ENCODE measurements around the gene ARFIP1. TPM values are rescaled to one million over a fixed set of nuclear protein-coding genes. Genes with fewer than 3 reads are reported as not detected.

Gene ARFIP1
- polyA plus RNA-seq, 4 donors = 24.6 to 37.8 (median 31.2) TPM

DNA sequence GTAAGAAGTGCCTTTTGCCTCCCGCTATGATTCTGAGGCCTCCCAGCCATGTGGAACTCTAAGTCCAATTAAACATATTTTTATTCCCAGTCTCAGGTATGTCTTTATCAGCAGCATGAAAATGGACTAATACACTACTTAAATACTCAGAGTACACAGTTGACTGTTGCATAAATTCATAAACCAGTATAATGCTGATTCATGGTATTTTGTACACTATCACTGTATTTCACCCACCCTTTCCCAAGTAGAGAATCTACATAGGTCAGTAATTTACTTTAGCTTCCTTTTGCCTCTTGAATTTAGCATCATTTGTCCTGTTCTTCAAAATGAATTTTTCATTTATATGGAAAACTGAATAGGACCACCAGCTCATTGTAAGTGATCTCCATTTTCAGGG lies 98.1 kb downstream of the ARFIP1 start:
- Histone ChIP-seq H3K4me3 (ENCODE audit: low read depth in 1 of 3, low read length in 3 of 3) (no peak overlapping the region), H3K27ac (ENCODE audit: low read depth in 1 of 3, low read length in 2 of 3) (no peak overlapping the region), H3K27me3 (ENCODE audit: control insufficient read depth in 3 of 3, insufficient read depth in 3 of 3, low read length in 3 of 3) (no peaks in the 10 kb centered on the region), H3K9me3 (ENCODE audit: control insufficient read depth in 2 of 2, insufficient read depth in 1 of 2, low read depth in 1 of 2, low read length in 1 of 2) (peaks cover 0 to 13% of the 10 kb centered on the region in 2 donors), H3K36me3 (ENCODE audit: control insufficient read depth in 3 of 3, insufficient read depth in 2 of 3, low read depth in 1 of 3, low read length in 3 of 3) (peaks cover 8 to 14% (median 11%) of the 10 kb centered on the region in 3 donors), H3K4me1 (ENCODE audit: control insufficient read depth in 3 of 3, insufficient read depth in 2 of 3, low read depth in 1 of 3, low read length in 2 of 3) (no peaks in the 10 kb centered on the region)
- WGBS, 3 donors = 100% methylated on average over 1 of the region's 1 CpG
- FAIRE-seq (no peak), DNase-seq (no peak)

GRCh38 chr4:152880263-152880662 lies 100.5 kb downstream of the ARFIP1 start:
- H3K27me3 ChIP-seq (ENCODE audit: control insufficient read depth in 3 of 3, insufficient read depth in 3 of 3, low read length in 3 of 3) = no peaks in the 10 kb centered on the region
- H3K4me3 ChIP-seq (ENCODE audit: low read depth in 1 of 3, low read length in 3 of 3) = no peak overlapping the region
- WGBS, 3 donors = 88 to 95% (median 91%) methylated on average over 2 of the region's 2 CpGs
- DNase-seq (no peak), FAIRE-seq (no peak)
- peaks cover 0 to 13% of the 10 kb centered on the region in 2 donors for H3K9me3 ChIP-seq (ENCODE audit: control insufficient read depth in 2 of 2, insufficient read depth in 1 of 2, low read depth in 1 of 2, low read length in 1 of 2)
- H3K36me3 ChIP-seq (ENCODE audit: control insufficient read depth in 3 of 3, insufficient read depth in 2 of 3, low read depth in 1 of 3, low read length in 3 of 3) = peaks cover 5 to 11% (median 6%) of the 10 kb centered on the region in 3 donors
- no peak overlapping the region for H3K27ac ChIP-seq (ENCODE audit: low read depth in 1 of 3, low read length in 2 of 3)
- H3K4me1 ChIP-seq (ENCODE audit: control insufficient read depth in 3 of 3, insufficient read depth in 2 of 3, low read depth in 1 of 3, low read length in 2 of 3) = no peaks in the 10 kb centered on the region

DNA sequence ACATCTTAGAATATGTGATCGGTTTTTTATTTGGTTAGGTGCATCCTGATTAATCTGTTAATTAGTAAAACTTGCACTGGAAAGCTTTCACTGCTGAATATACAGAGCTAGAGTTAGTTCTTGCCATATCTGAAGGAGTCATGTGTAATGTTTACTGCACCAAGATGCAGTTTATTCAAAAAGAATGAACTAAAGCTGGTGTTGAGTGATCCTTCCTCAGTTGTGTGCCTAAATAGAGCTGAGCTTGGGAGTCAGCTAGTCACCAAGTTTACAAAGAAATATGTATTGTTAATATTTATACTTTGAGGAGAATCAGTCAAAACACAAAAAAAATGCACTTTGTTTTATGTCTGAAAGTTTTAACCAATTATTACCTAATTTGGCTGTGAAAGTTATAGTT lies 102.2 kb downstream of the ARFIP1 start:
- Histone ChIP-seq H3K27ac (ENCODE audit: low read depth in 1 of 3, low read length in 2 of 3) (no peak overlapping the region), H3K9me3 (ENCODE audit: control insufficient read depth in 2 of 2, insufficient read depth in 1 of 2, low read depth in 1 of 2, low read length in 1 of 2) (peaks cover 0 to 6% of the 10 kb centered on the region in 2 donors), H3K4me1 (ENCODE audit: control insufficient read depth in 3 of 3, insufficient read depth in 2 of 3, low read depth in 1 of 3, low read length in 2 of 3) (no peaks in the 10 kb centered on the region), H3K27me3 (ENCODE audit: control insufficient read depth in 3 of 3, insufficient read depth in 3 of 3, low read length in 3 of 3) (no peaks in the 10 kb centered on the region), H3K36me3 (ENCODE audit: control insufficient read depth in 3 of 3, insufficient read depth in 2 of 3, low read depth in 1 of 3, low read length in 3 of 3) (peaks cover 3 to 6% (median 6%) of the 10 kb centered on the region in 3 donors), H3K4me3 (ENCODE audit: low read depth in 1 of 3, low read length in 3 of 3) (no peak overlapping the region)
- 90 to 97% (median 95%) methylated on average over 1 of the region's 1 CpG for WGBS, 3 donors
- DNase-seq = no peak
- FAIRE-seq = no peak

DNA sequence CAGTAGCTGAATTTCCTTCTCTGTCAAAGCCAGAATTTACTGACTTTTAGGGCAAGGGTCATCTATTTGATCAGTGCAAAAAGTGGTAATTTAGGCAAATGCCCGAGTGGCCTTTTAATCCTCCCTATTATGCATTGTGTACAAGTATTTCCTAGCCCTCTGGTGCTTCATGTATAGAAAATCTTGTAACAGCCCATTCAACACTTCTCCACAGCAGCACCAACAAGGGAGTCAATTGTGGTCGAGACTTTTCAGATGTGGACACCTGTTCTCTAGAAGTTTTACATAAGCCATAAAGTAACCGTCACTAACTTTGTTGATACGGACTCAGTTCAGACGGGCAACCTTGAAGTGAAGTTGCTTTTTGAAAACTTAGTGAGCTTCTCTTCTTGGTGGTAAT lies 105.4 kb downstream of the ARFIP1 start:
- FAIRE-seq = no peak
- 19 to 65% (median 47%) methylated on average over 5 of the region's 5 CpGs for WGBS, 3 donors

DNA sequence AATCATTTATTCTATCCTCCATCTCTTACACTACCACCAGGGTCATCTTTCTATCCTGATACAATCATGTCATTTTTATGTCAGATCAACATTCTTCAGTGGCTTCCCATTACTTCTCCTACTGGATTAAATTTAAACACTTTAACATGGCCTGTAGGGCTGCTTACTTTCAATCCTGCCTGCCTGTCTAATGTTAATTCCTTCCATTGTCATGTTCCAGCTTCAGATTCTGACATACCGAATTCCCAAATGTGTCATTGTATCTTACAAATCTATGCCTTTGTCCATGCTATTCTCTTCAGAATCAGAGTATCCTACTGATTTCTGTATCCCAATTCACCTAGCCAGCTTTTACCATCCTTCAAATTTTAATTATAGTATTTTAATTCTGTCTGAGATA lies 106.4 kb downstream of the ARFIP1 start:
- Histone ChIP-seq H3K9me3 (ENCODE audit: control insufficient read depth in 2 of 2, insufficient read depth in 1 of 2, low read depth in 1 of 2, low read length in 1 of 2) (no peaks in the 10 kb centered on the region), H3K27ac (ENCODE audit: low read depth in 1 of 3, low read length in 2 of 3) (no peak overlapping the region), H3K27me3 (ENCODE audit: control insufficient read depth in 3 of 3, insufficient read depth in 3 of 3, low read length in 3 of 3) (no peaks in the 10 kb centered on the region), H3K4me1 (ENCODE audit: control insufficient read depth in 3 of 3, insufficient read depth in 2 of 3, low read depth in 1 of 3, low read length in 2 of 3) (no peaks in the 10 kb centered on the region), H3K36me3 (ENCODE audit: control insufficient read depth in 3 of 3, insufficient read depth in 2 of 3, low read depth in 1 of 3, low read length in 3 of 3) (peaks cover 2 to 7% (median 3%) of the 10 kb centered on the region in 3 donors), H3K4me3 (ENCODE audit: low read depth in 1 of 3, low read length in 3 of 3) (no peak overlapping the region)
- DNase-seq (no peak), FAIRE-seq (no peak)
- WGBS, 3 donors = 97 to 100% (median 98%) methylated on average over 1 of the region's 1 CpG

More for the DNA sequence above, 105.4 kb downstream of the ARFIP1 start:
- Histone ChIP-seq H3K27ac (ENCODE audit: low read depth in 1 of 3, low read length in 2 of 3) (no peak overlapping the region), H3K4me1 (ENCODE audit: control insufficient read depth in 3 of 3, insufficient read depth in 2 of 3, low read depth in 1 of 3, low read length in 2 of 3) (no peaks in the 10 kb centered on the region), H3K4me3 (ENCODE audit: low read depth in 1 of 3, low read length in 3 of 3) (no peak overlapping the region), H3K9me3 (ENCODE audit: control insufficient read depth in 2 of 2, insufficient read depth in 1 of 2, low read depth in 1 of 2, low read length in 1 of 2) (no peaks in the 10 kb centered on the region), H3K27me3 (ENCODE audit: control insufficient read depth in 3 of 3, insufficient read depth in 3 of 3, low read length in 3 of 3) (no peaks in the 10 kb centered on the region), H3K36me3 (ENCODE audit: control insufficient read depth in 3 of 3, insufficient read depth in 2 of 3, low read depth in 1 of 3, low read length in 3 of 3) (peaks cover 0 to 7% (median 3%) of the 10 kb centered on the region in 3 donors)
- DNase-seq = peak; percentile 8 to 22

- FAIRE-seq (peak; percentile 68), DNase-seq (no peak)
- Histone ChIP-seq H3K27ac (ENCODE audit: low read depth in 1 of 3, low read length in 2 of 3) (no peak overlapping the region), H3K27me3 (ENCODE audit: control insufficient read depth in 3 of 3, insufficient read depth in 3 of 3, low read length in 3 of 3) (no peaks in the 10 kb centered on the region), H3K4me1 (ENCODE audit: control insufficient read depth in 3 of 3, insufficient read depth in 2 of 3, low read depth in 1 of 3, low read length in 2 of 3) (peaks cover 0 to 4% (median 0%) of the 10 kb centered on the region in 3 donors), H3K4me3 (ENCODE audit: low read depth in 1 of 3, low read length in 3 of 3) (no peak overlapping the region), H3K9me3 (ENCODE audit: control insufficient read depth in 2 of 2, insufficient read depth in 1 of 2, low read depth in 1 of 2, low read length in 1 of 2) (no peaks in the 10 kb centered on the region), H3K36me3 (ENCODE audit: control insufficient read depth in 3 of 3, insufficient read depth in 2 of 3, low read depth in 1 of 3, low read length in 3 of 3) (peaks cover 1 to 7% (median 3%) of the 10 kb centered on the region in 3 donors)
- WGBS, 3 donors = 92 to 98% (median 96%) methylated on average over 6 of the region's 6 CpGs
Measured at GRCh38 chr4:152887981-152888380, 108.2 kb downstream of the ARFIP1 start.

DNA sequence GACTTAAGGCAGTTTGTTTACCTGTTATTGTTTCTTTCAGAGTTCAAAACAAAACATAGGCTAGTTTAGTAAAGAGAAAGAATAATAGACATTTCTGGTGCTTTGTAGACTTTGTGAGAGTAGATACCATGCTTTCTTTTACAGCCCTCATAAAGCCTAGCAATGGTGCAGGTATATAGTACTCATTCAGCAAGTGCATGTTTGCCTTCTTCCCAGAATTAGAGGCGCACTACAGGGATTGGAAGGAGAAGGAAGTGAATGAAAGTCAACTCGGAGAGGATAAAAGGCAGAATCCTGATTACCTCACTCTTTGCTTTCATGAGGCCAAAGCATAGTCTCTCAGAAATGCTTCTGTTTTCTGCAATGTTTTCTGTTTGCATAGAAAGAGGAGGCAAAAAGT lies 113.2 kb downstream of the ARFIP1 start:
- FAIRE-seq = no peak
- peaks cover 0 to 10% (median 2%) of the 10 kb centered on the region in 3 donors for H3K36me3 ChIP-seq (ENCODE audit: control insufficient read depth in 3 of 3, insufficient read depth in 2 of 3, low read depth in 1 of 3, low read length in 3 of 3)
- DNase-seq = peak; percentile 20 to 82
- H3K4me3 ChIP-seq (ENCODE audit: low read depth in 1 of 3, low read length in 3 of 3) = no peak overlapping the region
- peak overlapping the region in 1 of 3 donors; percentile 53 for H3K27ac ChIP-seq (ENCODE audit: low read depth in 1 of 3, low read length in 2 of 3)
- no peaks in the 10 kb centered on the region for H3K27me3 ChIP-seq (ENCODE audit: control insufficient read depth in 3 of 3, insufficient read depth in 3 of 3, low read length in 3 of 3)
- H3K9me3 ChIP-seq (ENCODE audit: control insufficient read depth in 2 of 2, insufficient read depth in 1 of 2, low read depth in 1 of 2, low read length in 1 of 2) = no peaks in the 10 kb centered on the region
- peaks cover 0 to 4% (median 0%) of the 10 kb centered on the region in 3 donors for H3K4me1 ChIP-seq (ENCODE audit: control insufficient read depth in 3 of 3, insufficient read depth in 2 of 3, low read depth in 1 of 3, low read length in 2 of 3)
- WGBS, 3 donors = 20 to 55% (median 51%) methylated on average over 2 of the region's 2 CpGs

GRCh38 chr4:152894673-152895072 lies 114.9 kb downstream of the ARFIP1 start:
- WGBS, 3 donors = 95 to 97% (median 95%) methylated on average over 1 of the region's 1 CpG
- Histone ChIP-seq H3K27me3 (ENCODE audit: control insufficient read depth in 3 of 3, insufficient read depth in 3 of 3, low read length in 3 of 3) (no peaks in the 10 kb centered on the region), H3K27ac (ENCODE audit: low read depth in 1 of 3, low read length in 2 of 3) (no peak overlapping the region), H3K36me3 (ENCODE audit: control insufficient read depth in 3 of 3, insufficient read depth in 2 of 3, low read depth in 1 of 3, low read length in 3 of 3) (peaks cover 0 to 10% (median 0%) of the 10 kb centered on the region in 3 donors), H3K9me3 (ENCODE audit: control insufficient read depth in 2 of 2, insufficient read depth in 1 of 2, low read depth in 1 of 2, low read length in 1 of 2) (no peaks in the 10 kb centered on the region), H3K4me1 (ENCODE audit: control insufficient read depth in 3 of 3, insufficient read depth in 2 of 3, low read depth in 1 of 3, low read length in 2 of 3) (peaks cover 0 to 4% (median 0%) of the 10 kb centered on the region in 3 donors), H3K4me3 (ENCODE audit: low read depth in 1 of 3, low read length in 3 of 3) (no peak overlapping the region)
- no peak for FAIRE-seq
- no peak for DNase-seq

DNA sequence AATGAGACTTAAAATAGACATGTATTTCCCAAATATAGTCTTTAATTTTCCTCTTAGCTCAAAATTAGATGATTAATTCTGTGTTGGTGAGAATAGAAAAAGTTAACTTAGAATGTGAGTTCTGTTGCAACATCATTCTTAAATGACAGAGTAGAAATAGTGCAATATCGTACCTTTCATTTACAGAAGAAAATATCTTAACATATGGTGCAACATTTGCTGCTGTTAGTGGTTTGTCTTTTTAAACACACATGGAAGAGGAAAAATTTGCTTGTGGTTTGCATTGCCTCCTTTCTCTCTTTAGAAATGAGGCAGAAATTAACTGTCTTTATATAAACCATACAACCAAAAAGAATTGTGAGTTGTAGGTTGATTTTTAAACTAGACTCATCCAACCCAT lies 117.1 kb downstream of the ARFIP1 start:
- 83 to 96% (median 88%) methylated on average over 1 of the region's 1 CpG for WGBS, 3 donors
- DNase-seq = no peak

More for the DNA sequence above, 117.1 kb downstream of the ARFIP1 start:
- Histone ChIP-seq H3K4me3 (ENCODE audit: low read depth in 1 of 3, low read length in 3 of 3) (no peak overlapping the region), H3K9me3 (ENCODE audit: control insufficient read depth in 2 of 2, insufficient read depth in 1 of 2, low read depth in 1 of 2, low read length in 1 of 2) (no peaks in the 10 kb centered on the region), H3K27ac (ENCODE audit: low read depth in 1 of 3, low read length in 2 of 3) (no peak overlapping the region), H3K27me3 (ENCODE audit: control insufficient read depth in 3 of 3, insufficient read depth in 3 of 3, low read length in 3 of 3) (no peaks in the 10 kb centered on the region), H3K36me3 (ENCODE audit: control insufficient read depth in 3 of 3, insufficient read depth in 2 of 3, low read depth in 1 of 3, low read length in 3 of 3) (peaks cover 0 to 5% (median 0%) of the 10 kb centered on the region in 3 donors), H3K4me1 (ENCODE audit: control insufficient read depth in 3 of 3, insufficient read depth in 2 of 3, low read depth in 1 of 3, low read length in 2 of 3) (peaks cover 0 to 4% (median 0%) of the 10 kb centered on the region in 3 donors)
- FAIRE-seq = no peak
